Measurements from ENCODE around the gene DDAH1.

GRCh38 chr1:85406887-85407533 is 57.9 kb downstream of the DDAH1 start:
- TF ChIP-seq MAFK (IDR thresholded peaks at IDR 0.05; ENCODE audit: low read depth, low read length) (peak; percentile 34; the same call in 1 of the 2 replicates), SMC3 (IDR thresholded peaks at IDR 0.05; ENCODE audit: low read depth, low read length) (no peak), CTCF (conservative IDR thresholded peaks at IDR 0.05; ENCODE audit: low read depth, low read length) (no peak), POLR2A (IDR thresholded peaks at IDR 0.05; ENCODE audit: low read depth, low read length) (no peak)
